ENCODE results near the gene GKN1. TPM values are rescaled to one million over a fixed set of nuclear protein-coding genes. Genes with fewer than 3 reads are reported as not detected.

The GKN1 gene
- total and polyA plus RNA-seq, 2 of the 8 experiments (the other 6 are each of a cell fraction or from before 2014, with no cell fraction given) = not detected

- TF ChIP-seq JUND (IDR thresholded peaks at IDR 0.05; ENCODE audit: low read length) (no peak), SP1 (IDR thresholded peaks at IDR 0.05; ENCODE audit: low read depth, low read length) (no peak), RNF2 (IDR thresholded peaks at IDR 0.05; ENCODE audit: borderline replicate concordance, low read depth, low read length, missing control alignments, poor library complexity, severe bottlenecking) (no peak), GTF2F1 (IDR thresholded peaks at IDR 0.05; ENCODE audit: borderline replicate concordance, low read depth, low read length) (no peak), KDM1A (IDR thresholded peaks at IDR 0.05; ENCODE audit: borderline replicate concordance, low read length) (no peak), SP4 (IDR thresholded peaks at IDR 0.05; ENCODE audit: low read length) (no peak), SUZ12 (IDR thresholded peaks at IDR 0.05; ENCODE audit: low read length) (no peak)
Observed at GRCh38 chr2:68939962-68940361, 34.5 kb upstream of the GKN1 start (continued).
